PC-3 (cell line): ENCODE measurements around the gene DOCK4. TPM values are rescaled to one million over a fixed set of nuclear protein-coding genes. Genes with fewer than 3 reads are reported as not detected.

Source experiments
- ATAC-seq: fragments of 200-7000 bp; cut with Tn5 transposase; 2 replicates; pipeline ENCODE4 v1.9.1; 2020; ENCODE audit warnings: mild to moderate bottlenecking, moderate library complexity
- BruUV-seq: library from RNA; stranded (reverse); fragments of 400-500 nt; replicated peaks from 2 replicates; lab custom pipeline; 2021; lab: Mats Ljungman, UMichigan
- CTCF ChIA-PET: fragments of 300-600 bp; sonication (Branson Sonifier 250); formaldehyde crosslinking; loops from one replicate; lab custom pipeline; 2022; ENCODE audit warnings: antibody characterized with exemption; lab: Charles Lee
- POLR2A ChIA-PET: fragments of 300-600 bp; sonication (Branson Sonifier 250); formaldehyde crosslinking; loops from one replicate; lab custom pipeline; 2022; ENCODE audit warnings: antibody characterized with exemption; ENCODE audit not compliant: unreplicated experiment; lab: Charles Lee
- DNase-seq: peaks from one replicate; pipeline ENCODE4 v3.0.0-alpha.2; 2015
- H2AFZ ChIP-seq: fragments of 300-600 bp; sonication (generic); 2 replicates; pipeline ENCODE4 v1.6.0; 2016; ENCODE audit warnings: antibody characterized with exemption, low read length
- H3F3A ChIP-seq: fragments of 300-600 bp; sonication (generic); one replicate; pipeline ENCODE4 v1.6.0; 2017; ENCODE audit warnings: antibody characterized with exemption, low read length, control low read depth, mild to moderate bottlenecking; ENCODE audit not compliant: unreplicated experiment
- H3K27ac ChIP-seq: fragments of 300-600 bp; sonication (generic); 2 replicates; pipeline ENCODE4 v1.5.1; 2016; ENCODE audit warnings: mild to moderate bottlenecking, low read length
- H3K27me3 ChIP-seq: fragments of 300-600 bp; sonication (generic); 2 replicates; pipeline ENCODE4 v1.6.1; 2016; ENCODE audit warnings: low read length, mixed read lengths
- H3K36me3 ChIP-seq: fragments of 300-600 bp; sonication (generic); 2 replicates; pipeline ENCODE4 v1.6.1; 2016; ENCODE audit warnings: low read depth, mixed run types, low read length, mixed read lengths
- H3K4me1 ChIP-seq: fragments of 300-600 bp; sonication (generic); 2 replicates; pipeline ENCODE4 v1.5.1; 2016; ENCODE audit warnings: low read length; ENCODE audit not compliant: insufficient read depth
- H3K4me2 ChIP-seq: fragments of 300-600 bp; sonication (generic); 2 replicates; pipeline ENCODE4 v1.6.0; 2016; ENCODE audit warnings: low read length
- H3K4me3 ChIP-seq: fragments of 300-600 bp; sonication (generic); 2 replicates; pipeline ENCODE4 v1.5.1; 2016; ENCODE audit warnings: mild to moderate bottlenecking, low read length, mixed read lengths
- H3K79me2 ChIP-seq: fragments of 300-600 bp; sonication (generic); 2 replicates; pipeline ENCODE4 v1.6.1; 2017; ENCODE audit warnings: low read length, mixed read lengths
- H3K9ac ChIP-seq: fragments of 300-600 bp; sonication (generic); 2 replicates; pipeline ENCODE4 v1.6.0; 2016; ENCODE audit warnings: mild to moderate bottlenecking, low read length
- H3K9me2 ChIP-seq: fragments of 300-600 bp; sonication (generic); replicated peaks from 2 replicates; pipeline ENCODE4 v1.6.1; 2016; ENCODE audit warnings: mixed run types, low read length, mixed read lengths
- H3K9me3 ChIP-seq: fragments of 300-600 bp; sonication (generic); 2 replicates; pipeline ENCODE4 v1.6.1; 2016; ENCODE audit warnings: low read length, mixed read lengths
- H4K20me1 ChIP-seq: fragments of 300-600 bp; sonication (generic); 2 replicates; pipeline ENCODE4 v1.6.1; 2016; ENCODE audit warnings: low read length, mixed read lengths
- EZH2 ChIP-seq: fragments of 300-600 bp; sonication (generic); IDR thresholded peaks from one replicate; pipeline ENCODE4 v1.6.1; 2017; ENCODE audit warnings: antibody characterized with exemption, mild to moderate bottlenecking, low read length; ENCODE audit not compliant: unreplicated experiment
- EZH2phosphoT487 ChIP-seq: fragments of 300-600 bp; sonication (generic); IDR thresholded peaks from 2 replicates; pipeline ENCODE4 v1.6.1; 2018; ENCODE audit warnings: mild to moderate bottlenecking, antibody characterized with exemption, low read length, borderline replicate concordance
- intact Hi-C: fragments of 100-400 bp; cut with micrococcal nuclease; formaldehyde crosslinking; loops from 2 replicates; pipeline ENCODE4 v1.9.0; 2023
- total RNA-seq: library from RNA; depleted of rRNA; stranded (reverse); fragments of >200 nt; gene quantifications from 2 replicates; pipeline ENCODE4 v1.2.3, GENCODE V29; 2014
- TF ChIP-seq, protein P1 (sequence below): fragments of 300-600 bp; sonication (generic); conservative IDR thresholded peaks from 2 replicates; pipeline ENCODE4 v1.5.1; 2017; ENCODE audit warnings: antibody characterized with exemption, low read depth, mild to moderate bottlenecking, low read length

DOCK4 gene
- total RNA-seq, 1 experiment from 2014 or later, result 25.4 TPM

DNA sequence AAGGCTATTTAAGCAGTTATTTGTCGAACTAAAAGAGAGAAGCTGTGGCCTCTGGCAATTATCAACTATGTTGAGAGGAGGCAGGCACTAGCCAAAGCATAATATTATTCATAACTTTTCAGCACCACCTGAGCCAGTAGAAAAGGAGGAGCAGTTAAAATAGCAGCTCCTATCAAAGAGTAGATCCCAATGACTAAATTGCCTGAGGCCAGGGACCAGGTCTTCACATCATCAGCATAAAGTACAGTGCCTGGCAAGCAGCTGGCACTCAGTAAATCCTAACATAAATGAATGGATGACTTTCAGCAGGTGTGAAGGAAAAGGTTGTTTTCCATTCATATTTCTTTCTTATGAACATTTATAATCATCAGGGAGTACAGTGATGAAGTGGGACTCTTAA lies 334.9 kb downstream of the DOCK4 start:
- Histone ChIP-seq H3K27me3 (no peaks in the 10 kb centered on the region), H3K9ac (no peak overlapping the region), H3K9me3 (no peaks in the 10 kb centered on the region), H2AFZ (no peak overlapping the region), H3K4me1 (no peaks in the 10 kb centered on the region), H3K4me3 (no peak overlapping the region), H3K79me2 (no peaks in the 10 kb centered on the region), H3K9me2 (no peaks in the 10 kb centered on the region), H4K20me1 (no peaks in the 10 kb centered on the region), H3F3A (no peaks in the 10 kb centered on the region), H3K4me2 (no peak overlapping the region), H3K27ac (no peak overlapping the region), H3K36me3 (no peaks in the 10 kb centered on the region)
- ChIA-PET CTCF (no interaction called here), POLR2A (no interaction called here)
- intact Hi-C loops, result no loop called here
- ATAC-seq (no peak), DNase-seq (no peak)
- BruUV-seq, result no TSS peak
- no peak for TF ChIP-seq EZH2phosphoT487

- Histone ChIP-seq H2AFZ (no peak overlapping the region), H3K9me2 (no peaks in the 10 kb centered on the region), H3K27me3 (no peaks in the 10 kb centered on the region), H3K9ac (no peak overlapping the region), H3K4me3 (no peak overlapping the region), H3F3A (no peaks in the 10 kb centered on the region), H3K4me1 (no peaks in the 10 kb centered on the region), H3K79me2 (no peaks in the 10 kb centered on the region), H4K20me1 (no peaks in the 10 kb centered on the region), H3K4me2 (no peak overlapping the region), H3K27ac (no peak overlapping the region), H3K9me3 (no peaks in the 10 kb centered on the region), H3K36me3 (peaks cover 4% of the 10 kb centered on the region; the same call in 1 of the 2 replicates)
- no peak for DNase-seq
- TF ChIP-seq, protein P1, sequence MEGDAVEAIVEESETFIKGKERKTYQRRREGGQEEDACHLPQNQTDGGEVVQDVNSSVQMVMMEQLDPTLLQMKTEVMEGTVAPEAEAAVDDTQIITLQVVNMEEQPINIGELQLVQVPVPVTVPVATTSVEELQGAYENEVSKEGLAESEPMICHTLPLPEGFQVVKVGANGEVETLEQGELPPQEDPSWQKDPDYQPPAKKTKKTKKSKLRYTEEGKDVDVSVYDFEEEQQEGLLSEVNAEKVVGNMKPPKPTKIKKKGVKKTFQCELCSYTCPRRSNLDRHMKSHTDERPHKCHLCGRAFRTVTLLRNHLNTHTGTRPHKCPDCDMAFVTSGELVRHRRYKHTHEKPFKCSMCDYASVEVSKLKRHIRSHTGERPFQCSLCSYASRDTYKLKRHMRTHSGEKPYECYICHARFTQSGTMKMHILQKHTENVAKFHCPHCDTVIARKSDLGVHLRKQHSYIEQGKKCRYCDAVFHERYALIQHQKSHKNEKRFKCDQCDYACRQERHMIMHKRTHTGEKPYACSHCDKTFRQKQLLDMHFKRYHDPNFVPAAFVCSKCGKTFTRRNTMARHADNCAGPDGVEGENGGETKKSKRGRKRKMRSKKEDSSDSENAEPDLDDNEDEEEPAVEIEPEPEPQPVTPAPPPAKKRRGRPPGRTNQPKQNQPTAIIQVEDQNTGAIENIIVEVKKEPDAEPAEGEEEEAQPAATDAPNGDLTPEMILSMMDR, result no peak
- no peak for TF ChIP-seq EZH2
- no peak for TF ChIP-seq EZH2phosphoT487
- no TSS peak for BruUV-seq
- CTCF ChIA-PET, result no interaction called here
- no peak for ATAC-seq
- POLR2A ChIA-PET, result no interaction called here
- intact Hi-C loops, result no loop called here
These were observed 336.9 kb downstream of the DOCK4 start for GRCh38 chr7:111869280-111869679.

DNA sequence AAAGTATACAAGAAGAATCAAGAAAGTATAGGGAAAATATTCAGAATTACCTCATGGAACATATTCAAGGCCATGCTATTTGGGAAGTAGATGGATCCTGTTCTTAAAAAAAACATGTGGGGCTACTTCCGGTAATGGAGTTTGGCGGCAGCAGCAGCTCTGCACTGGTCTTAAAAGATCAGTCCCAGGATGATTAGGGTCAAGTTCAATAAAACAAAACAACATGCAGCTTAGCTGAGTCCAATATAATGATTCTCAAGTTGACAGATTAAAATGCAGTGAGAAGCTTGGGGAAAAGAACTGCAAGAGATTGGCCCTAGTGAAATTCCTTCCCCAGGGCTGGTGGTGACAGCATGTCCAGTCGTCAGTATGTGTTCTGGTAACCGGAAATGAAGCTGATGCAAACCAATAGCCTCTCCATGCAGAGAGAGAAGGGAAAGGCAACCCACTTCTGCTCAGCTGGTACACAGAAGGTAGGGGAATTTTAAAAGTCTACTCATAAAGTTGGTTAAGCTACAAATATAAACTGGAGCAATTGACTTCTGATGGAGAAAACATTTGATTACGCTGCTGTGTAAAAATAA lies 338.8 kb downstream of the DOCK4 start:
- Histone ChIP-seq H3K9ac (no peak overlapping the region), H3K27ac (no peak overlapping the region), H3K36me3 (peaks cover 4% of the 10 kb centered on the region; the same call in 1 of the 2 replicates), H3F3A (no peaks in the 10 kb centered on the region), H3K9me3 (no peaks in the 10 kb centered on the region), H3K9me2 (no peaks in the 10 kb centered on the region), H2AFZ (no peak overlapping the region), H3K79me2 (no peaks in the 10 kb centered on the region), H4K20me1 (no peaks in the 10 kb centered on the region), H3K4me3 (no peak overlapping the region), H3K4me1 (no peaks in the 10 kb centered on the region), H3K4me2 (no peak overlapping the region), H3K27me3 (no peaks in the 10 kb centered on the region)
- POLR2A ChIA-PET, result no interaction called here
- TF ChIP-seq EZH2 (no peak), EZH2phosphoT487 (no peak)
- TF ChIP-seq, protein P1, result no peak
- ATAC-seq (no peak), DNase-seq (no peak)
- CTCF ChIA-PET, result interaction anchor here (0.7 kb wide), 1 partner anchor 12 kb away, joined by 3 read pairs; no protein-coding TSS in a partner anchor
- intact Hi-C loops, result no loop called here
- no TSS peak for BruUV-seq
